PC-9 (cell line): Measurements from ENCODE around the gene GALNT14. TPM values are rescaled to one million over a fixed set of nuclear protein-coding genes. Genes with fewer than 3 reads are reported as not detected.

ENCODE experiments used
- BruUV-seq: library from RNA; stranded (reverse); fragments of 400-500 nt; replicated peaks from 2 replicates; lab custom pipeline; 2021; lab: Mats Ljungman, UMichigan
- CTCF ChIA-PET: fragments of 300-600 bp; sonication (Branson Sonifier 250); formaldehyde crosslinking; loops from one replicate; lab custom pipeline; 2022; ENCODE audit warnings: antibody characterized with exemption; lab: Charles Lee
- POLR2A ChIA-PET: fragments of 300-600 bp; sonication (Branson Sonifier 250); formaldehyde crosslinking; loops from one replicate; lab custom pipeline; 2022; ENCODE audit warnings: antibody characterized with exemption; ENCODE audit not compliant: unreplicated experiment; lab: Charles Lee
- DNase-seq, 2 experiments: peaks; one replicate each; pipeline versions ENCODE4 v3.0.0 to v3.0.0-alpha.2; 2015 to 2022; ENCODE audit warnings: mixed read lengths in 1 of 2
- H2AFZ ChIP-seq: fragments of 200-600 bp; sonication (generic); 2 replicates; pipeline ENCODE4 v1.8.1; 2017; ENCODE audit warnings: antibody characterized with exemption
- H3F3A ChIP-seq: fragments of 200-600 bp; sonication (generic); 2 replicates; pipeline ENCODE4 v1.8.1; 2017; ENCODE audit warnings: antibody characterized with exemption, mild to moderate bottlenecking, low read depth; ENCODE audit not compliant: insufficient read depth
- H3K27ac ChIP-seq: fragments of 200-600 bp; sonication (generic); 2 replicates; pipeline ENCODE4 v1.6.1; 2016; ENCODE audit warnings: mixed run types
- H3K27me3 ChIP-seq: fragments of 200-600 bp; sonication (generic); 2 replicates; pipeline ENCODE4 v1.6.1; 2016; ENCODE audit warnings: low read depth, mixed run types; ENCODE audit not compliant: insufficient read depth
- H3K36me3 ChIP-seq: fragments of 200-600 bp; sonication (generic); 2 replicates; pipeline ENCODE4 v1.6.1; 2016; ENCODE audit warnings: low read depth, mixed run types
- H3K4me1 ChIP-seq: fragments of 200-600 bp; sonication (generic); replicated peaks from 2 replicates; pipeline ENCODE4 v1.6.1; 2016; ENCODE audit warnings: mixed run types; ENCODE audit not compliant: insufficient read depth
- H3K4me2 ChIP-seq: fragments of 200-600 bp; sonication (generic); 2 replicates; pipeline ENCODE4 v1.6.1; 2017; ENCODE audit warnings: mixed run types
- H3K4me3 ChIP-seq: fragments of 200-600 bp; sonication (generic); 2 replicates; pipeline ENCODE4 v1.6.1; 2016; ENCODE audit warnings: mixed run types
- H3K79me2 ChIP-seq: fragments of 200-600 bp; sonication (generic); 2 replicates; pipeline ENCODE4 v1.6.1; 2017; ENCODE audit warnings: low read depth, mixed run types
- H3K9me2 ChIP-seq: fragments of 200-600 bp; sonication (generic); 2 replicates; pipeline ENCODE4 v1.8.1; 2017; ENCODE audit warnings: mild to moderate bottlenecking; ENCODE audit not compliant: insufficient read depth
- H3K9me3 ChIP-seq: fragments of 200-600 bp; sonication (generic); 2 replicates; pipeline ENCODE4 v1.8.1; 2016; ENCODE audit warnings: low read depth; ENCODE audit not compliant: insufficient read depth
- H4K20me1 ChIP-seq: fragments of 200-600 bp; sonication (generic); 2 replicates; pipeline ENCODE4 v1.8.1; 2017; ENCODE audit not compliant: insufficient read depth
- CTCF ChIP-seq: fragments of 200-600 bp; sonication (generic); conservative IDR thresholded peaks from 2 replicates; pipeline ENCODE4 v1.6.1; 2017; ENCODE audit warnings: mixed run types, antibody characterized with exemption, mild to moderate bottlenecking, moderate library complexity
- EZH2 ChIP-seq: fragments of 200-600 bp; sonication (generic); IDR thresholded peaks from 2 replicates; pipeline ENCODE4 v1.8.0; 2017; ENCODE audit warnings: antibody characterized with exemption, low read depth
- intact Hi-C: fragments of 100-400 bp; cut with micrococcal nuclease; formaldehyde crosslinking; loops from one replicate; pipeline ENCODE4 v1.10.0; 2022; ENCODE audit not compliant: unreplicated experiment
- total RNA-seq: library from RNA; stranded (reverse); gene quantifications from 2 replicates; pipeline ENCODE4 v1.2.3, GENCODE V29; 2021

The GALNT14 gene
- total RNA-seq, 1 experiment from 2014 or later = 3.1 TPM

- DNase-seq = no peak
- H3K4me2 ChIP-seq = no peak overlapping the region
- TF ChIP-seq CTCF (no peak), EZH2 (no peak)
- no peaks in the 10 kb centered on the region for H3F3A ChIP-seq
- H4K20me1 ChIP-seq = no peaks in the 10 kb centered on the region
- BruUV-seq = no TSS peak
- intact Hi-C loops = no loop called here
- no peaks in the 10 kb centered on the region for H3K9me2 ChIP-seq
- H3K27me3 ChIP-seq = no peaks in the 10 kb centered on the region
- H3K36me3 ChIP-seq = no peaks in the 10 kb centered on the region
- H2AFZ ChIP-seq = no peak overlapping the region
- ChIA-PET CTCF (no interaction called here), POLR2A (no interaction called here)
- H3K4me3 ChIP-seq = no peak overlapping the region
- H3K27ac ChIP-seq = no peak overlapping the region
- H3K4me1 ChIP-seq = no peaks in the 10 kb centered on the region
- no peaks in the 10 kb centered on the region for H3K9me3 ChIP-seq
- H3K79me2 ChIP-seq = no peaks in the 10 kb centered on the region
Measured at GRCh38 chr2:30958918-30959265, 179.3 kb downstream of the GALNT14 start.

DNA sequence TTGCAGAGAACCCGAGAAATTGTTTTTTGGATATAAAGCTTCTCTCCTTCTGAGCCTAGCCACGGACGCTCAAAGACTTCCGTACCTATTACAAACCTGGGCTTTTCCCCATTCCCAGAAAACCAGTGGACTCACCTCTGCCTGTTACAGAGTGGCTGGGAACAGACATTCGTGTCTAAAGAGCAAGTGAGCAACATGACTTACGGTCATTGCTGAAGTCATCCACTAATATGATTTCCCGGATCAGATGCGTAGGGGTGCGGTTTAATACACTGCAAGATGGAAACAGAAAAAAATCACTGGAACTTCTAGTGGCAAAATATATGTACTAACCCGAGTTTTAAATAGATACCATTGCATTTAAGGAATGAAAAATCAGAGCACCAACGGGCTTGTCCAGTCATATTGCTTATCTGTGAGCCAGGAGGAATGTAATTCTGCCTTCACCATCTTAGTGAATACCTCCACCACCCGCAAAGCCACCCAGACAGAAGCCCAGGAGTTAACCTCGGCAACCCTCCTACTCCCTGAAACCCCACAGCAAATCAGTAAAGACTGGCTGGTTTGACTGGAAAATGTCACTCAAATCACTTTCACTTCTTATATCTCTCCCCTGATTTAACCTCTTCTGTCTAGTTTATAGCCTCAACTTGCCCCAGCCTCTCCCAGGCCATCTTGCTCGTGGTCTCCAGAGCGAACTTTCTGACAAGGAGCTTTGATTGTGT is 179.9 kb downstream of the GALNT14 start:
- CTCF ChIA-PET = no interaction called here
- TF ChIP-seq EZH2 (no peak), CTCF (no peak)
- Histone ChIP-seq H3K79me2 (no peaks in the 10 kb centered on the region), H3K4me2 (no peak overlapping the region), H3K9me2 (no peaks in the 10 kb centered on the region), H2AFZ (no peak overlapping the region), H3K9me3 (no peaks in the 10 kb centered on the region), H3K36me3 (no peaks in the 10 kb centered on the region), H3K4me1 (no peaks in the 10 kb centered on the region), H3K4me3 (no peak overlapping the region), H3K27me3 (no peaks in the 10 kb centered on the region), H4K20me1 (no peaks in the 10 kb centered on the region), H3K27ac (no peak overlapping the region), H3F3A (no peaks in the 10 kb centered on the region)
- no TSS peak for BruUV-seq
- no peak for DNase-seq
- intact Hi-C loops = no loop called here
- POLR2A ChIA-PET = no interaction called here

DNA sequence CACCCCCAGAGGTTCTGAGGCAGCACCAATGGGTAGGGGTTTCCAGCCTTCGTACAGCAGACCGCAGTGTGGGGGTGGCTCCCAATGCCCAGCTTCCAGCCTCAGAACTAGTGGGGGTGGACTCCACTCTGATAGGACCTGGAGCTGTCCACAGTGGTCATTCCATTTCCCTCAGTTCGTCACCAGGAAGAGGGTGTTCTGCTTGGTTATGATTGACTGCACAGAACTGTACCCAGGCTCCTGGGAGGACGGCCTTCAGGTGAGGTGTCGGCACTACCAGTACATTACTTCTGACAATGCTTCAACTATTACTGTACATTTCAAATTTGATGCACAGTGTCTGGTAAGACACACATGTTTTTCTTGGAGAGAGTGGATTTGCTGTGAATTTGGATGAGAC is 180.6 kb downstream of the GALNT14 start:
- Histone ChIP-seq H3K4me1 (no peaks in the 10 kb centered on the region), H2AFZ (no peak overlapping the region), H3K27ac (no peak overlapping the region), H3K79me2 (no peaks in the 10 kb centered on the region), H4K20me1 (no peaks in the 10 kb centered on the region), H3K27me3 (no peaks in the 10 kb centered on the region), H3K9me3 (no peaks in the 10 kb centered on the region), H3K36me3 (no peaks in the 10 kb centered on the region), H3K9me2 (no peaks in the 10 kb centered on the region), H3F3A (no peaks in the 10 kb centered on the region), H3K4me3 (no peak overlapping the region), H3K4me2 (no peak overlapping the region)
- BruUV-seq = no TSS peak
- intact Hi-C loops = no loop called here
- CTCF ChIA-PET = no interaction called here
- TF ChIP-seq EZH2 (no peak), CTCF (no peak)
- no peak for DNase-seq
- POLR2A ChIA-PET = no interaction called here
